ENCODE results near the gene C4orf46. TPM values are rescaled to one million over a fixed set of nuclear protein-coding genes. Genes with fewer than 3 reads are reported as not detected.

Gene C4orf46
- total and polyA plus RNA-seq, 2 of the 4 experiments (the other 2 are of a cell fraction): 8.1 to 10.0 TPM

DNA sequence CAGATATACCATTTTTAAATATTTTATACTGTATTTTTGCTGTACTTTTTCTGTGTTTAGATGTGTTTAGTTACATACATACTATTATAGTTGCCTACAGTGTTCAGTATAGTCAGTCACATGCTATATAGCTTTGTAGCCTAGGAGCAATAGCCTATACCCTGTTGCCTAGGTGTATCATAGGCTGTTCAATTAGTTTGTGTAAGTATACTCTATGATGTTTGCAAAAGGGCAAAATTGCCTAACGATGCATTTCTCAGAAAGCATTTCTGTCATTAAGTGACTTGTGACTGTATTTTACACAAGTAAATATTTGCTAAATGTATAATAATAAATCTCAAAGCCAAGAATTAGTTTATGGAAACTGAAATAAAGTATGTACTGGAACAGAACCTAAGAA lies 9.9 kb upstream of the C4orf46 start:
- in situ Hi-C loops (cut with MboI; ENCODE audit: low sequenced_read_pairs): no loop called here
- no peaks in the 10 kb centered on the region for H3K36me3 ChIP-seq (ENCODE audit: control insufficient read depth, insufficient read depth, low read length)
- no peak overlapping the region for H4K8ac ChIP-seq (ENCODE audit: low read depth in 2 of 2, low read length in 2 of 2)
- CTCF ChIA-PET: no interaction called here
- no peak overlapping the region for H3K56ac ChIP-seq (ENCODE audit: extremely low read depth, insufficient read depth, low read length)
- ATAC-seq (ENCODE audit: low read depth): no peak
- no peak overlapping the region for H2BK20ac ChIP-seq (ENCODE audit: low read depth, low read length)
- no peak overlapping the region for H3K9ac ChIP-seq (ENCODE audit: low read depth, low read length)
- H2BK15ac ChIP-seq (ENCODE audit: low read depth, low read length): no peak overlapping the region
- H2AFZ ChIP-seq (replicated peaks; ENCODE audit: low read length, poor library complexity): no peak overlapping the region
- no peaks in the 10 kb centered on the region for H3K27me3 ChIP-seq (ENCODE audit: control insufficient read depth, insufficient read depth, low read length)
- intact Hi-C loops (cut with micrococcal nuclease): no loop called here
- H3K4me2 ChIP-seq (ENCODE audit: low read depth, low read length): no peak overlapping the region
- BruUV-seq (replicated peaks): no TSS peak
- no peak overlapping the region for H2BK120ac ChIP-seq (ENCODE audit: low read depth, low read length)
- no peak overlapping the region for H2AK9ac ChIP-seq (replicated peaks; ENCODE audit: low read depth, low read length, poor library complexity)
- H3K4me3 ChIP-seq (ENCODE audit: insufficient read depth, low read depth, low read length): no peak overlapping the region
- H4K5ac ChIP-seq (ENCODE audit: low read depth, low read length): no peak overlapping the region
- H2BK5ac ChIP-seq (ENCODE audit: low read depth, low read length, poor library complexity, severe bottlenecking): no peak overlapping the region
- H2AK5ac ChIP-seq (ENCODE audit: low read depth, low read length): no peak overlapping the region
- no CpG with 5 or more reads among the region's 1 CpG for WGBS, 2 experiments (ENCODE audit: extremely low coverage in 2 of 2, insufficient read length in 1 of 2)
- no peak for DNase-seq
- dilution Hi-C loops (cut with HindIII; ENCODE audit: low sequenced_read_pairs, unreplicated experiment): no loop called here
- H3K9me1 ChIP-seq (ENCODE audit: insufficient read depth, low read length): no peaks in the 10 kb centered on the region
- no peak overlapping the region for H3K23ac ChIP-seq (ENCODE audit: low read depth, low read length)
- H3K79me1 ChIP-seq (ENCODE audit: low read depth in 1 of 2, low read length in 2 of 2): peaks cover 3 to 5% of the 10 kb centered on the region in 2 experiments; a peak in 2 of 4 replicates
- H3K27ac ChIP-seq (ENCODE audit: insufficient read depth, low read length): no peak overlapping the region
- no peaks in the 10 kb centered on the region for H3K9me3 ChIP-seq (ENCODE audit: control insufficient read depth, insufficient read depth, low read length)
- H4K91ac ChIP-seq (ENCODE audit: insufficient read depth, low read depth, low read length): no peak overlapping the region
- H3K18ac ChIP-seq (ENCODE audit: low read depth, low read length): no peak overlapping the region
- no peak overlapping the region for H3K14ac ChIP-seq (replicated peaks; ENCODE audit: low read depth, low read length)
- POLR2A ChIA-PET (ENCODE audit: unreplicated experiment): no interaction called here
- H3K4ac ChIP-seq (ENCODE audit: low read depth, low read length): no peak overlapping the region
- H4K20me1 ChIP-seq (ENCODE audit: insufficient read depth, low read length): no peaks in the 10 kb centered on the region
- TF ChIP-seq ELK1 (IDR thresholded peaks at IDR 0.05; ENCODE audit: borderline replicate concordance, low read depth, low read length) (no peak), SMC3 (IDR thresholded peaks at IDR 0.05; ENCODE audit: low read depth, low read length) (no peak), BHLHE40 (IDR thresholded peaks at IDR 0.05; ENCODE audit: low read depth, low read length) (no peak), POLR2A (IDR thresholded peaks at IDR 0.05; ENCODE audit: low read depth, low read length) (no peak), CTCF (conservative IDR thresholded peaks at IDR 0.05; ENCODE audit: low read depth, low read length) (no peak), CHD1 (IDR thresholded peaks at IDR 0.05; ENCODE audit: low read depth, low read length) (no peak), CEBPB (IDR thresholded peaks at IDR 0.05; ENCODE audit: low read depth, low read length) (no peak), RAD21 (IDR thresholded peaks at IDR 0.05; ENCODE audit: low read length) (no peak), FOS (IDR thresholded peaks at IDR 0.05; ENCODE audit: low read depth, low read length) (no peak), USF2 (IDR thresholded peaks at IDR 0.05; ENCODE audit: low read depth, low read length) (no peak)
- H3K4me1 ChIP-seq (ENCODE audit: control insufficient read depth, insufficient read depth, low read length): no peaks in the 10 kb centered on the region
